Tibial nerve (tissue), 4 donors: ENCODE measurements around the gene CANT1. TPM values are rescaled to one million over a fixed set of nuclear protein-coding genes. Genes with fewer than 3 reads are reported as not detected.
"Not testable (repeated sequence)": the region's sequence is repeated elsewhere in the genome, so short reads cannot be mapped to it uniquely, and the experiment has no call there.

Source experiments
- DNase-seq, 2 donors: peaks; one replicate each; pipeline ENCODE4 v3.0.0-alpha.2; 2019; ENCODE audit warnings: low spot score in 2 of 2
- H3K27ac ChIP-seq, 4 donors: fragments of 200-600 bp; sonication (generic) in 3 of 4; one replicate each; pipeline ENCODE4 v1.5.1; 2017 to 2019; ENCODE audit warnings: mild to moderate bottlenecking in 1 of 4
- H3K27me3 ChIP-seq, 2 donors: fragments of 200-600 bp; sonication (generic) in 1 of 2; one replicate each; pipeline versions ENCODE4 v1.5.1 to v1.6.0; 2017 to 2019
- H3K36me3 ChIP-seq, 3 donors: fragments of 200-600 bp; sonication (generic); one replicate each; pipeline ENCODE4 v1.5.1; 2018 to 2019
- H3K4me1 ChIP-seq, 4 donors: fragments of 200-600 bp; sonication (generic) in 3 of 4; one replicate each; pipeline ENCODE4 v1.5.1; 2017 to 2019
- H3K4me3 ChIP-seq, 4 donors: fragments of 200-600 bp; sonication (generic) in 3 of 4; one replicate each; pipeline ENCODE4 v1.5.1; 2017 to 2019; ENCODE audit warnings: mild to moderate bottlenecking in 1 of 4, moderate library complexity in 1 of 4
- H3K9me3 ChIP-seq, 4 donors: fragments of 200-600 bp; sonication (generic) in 3 of 4; one replicate each; pipeline ENCODE4 v1.5.1; 2017 to 2019
- EP300 ChIP-seq, 2 donors: sonication (generic); formaldehyde crosslinking; IDR thresholded peaks; one replicate each; pipeline ENCODE4 v1.6.1; 2017; ENCODE audit warnings: antibody characterized with exemption in 2 of 2, mild to moderate bottlenecking in 1 of 2
- POLR2A ChIP-seq, 2 donors: fragments of 450-650 bp; IDR thresholded peaks; one replicate each; pipeline ENCODE4 v1.6.1; 2017; ENCODE audit warnings: antibody characterized with exemption in 2 of 2, mild to moderate bottlenecking in 2 of 2, moderate library complexity in 2 of 2
- WGBS, 2 donors: methylation state at CpG; one replicate each; pipeline ENCODE4 v1.1.5; 2018; 5-methylcytosine and 5-hydroxymethylcytosine counted together
- total RNA-seq, 4 donors: library from RNA; depleted of rRNA; stranded (reverse); fragments of >200 nt; gene quantifications; one replicate each; pipeline ENCODE4 v1.1.0, GENCODE V29; 2016
- TF ChIP-seq, protein P1 (sequence below), 5 experiments: fragments of 200-600 bp in 3 of 5; fragments of 450-650 bp in 2 of 5; sonication (generic) in 3 of 5; IDR thresholded peaks; one replicate each; pipeline ENCODE4 v1.5.1; 2016 to 2019; ENCODE audit warnings: antibody characterized with exemption in 5 of 5, mild to moderate bottlenecking in 3 of 5, moderate library complexity in 2 of 5

Gene CANT1
- total RNA-seq, 4 donors from 2014 or later: 21.0 to 27.3 (median 25.5) TPM

DNA sequence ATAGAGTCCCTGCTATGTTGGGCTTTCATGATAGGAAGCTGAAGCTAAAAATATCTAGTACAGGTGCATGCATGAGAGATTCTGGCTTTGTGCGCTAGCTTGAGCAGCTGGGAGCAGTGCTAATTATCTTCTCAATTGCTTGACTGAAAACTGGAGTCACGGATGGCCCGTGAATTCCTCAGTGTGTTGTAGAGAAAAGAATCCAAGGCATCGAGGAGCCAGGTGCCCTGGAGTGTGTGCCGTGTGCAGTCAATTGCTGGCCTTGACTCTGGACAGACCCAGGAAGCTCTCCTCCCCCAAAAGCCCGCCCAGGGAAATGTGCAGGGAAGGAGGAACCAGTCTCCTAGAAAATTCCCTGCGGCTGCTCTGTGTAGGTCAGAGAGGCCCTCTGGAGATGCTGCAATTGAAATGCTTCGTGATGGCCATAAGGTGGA, 44.1 kb downstream of the CANT1 start:
- Histone ChIP-seq H3K4me1 (peaks cover 0 to 19% (median 0%) of the 10 kb centered on the region in 4 donors), H3K4me3 (no peak overlapping the region), H3K9me3 (no peaks in the 10 kb centered on the region), H3K27me3 (no peaks in the 10 kb centered on the region), H3K27ac (no peak overlapping the region), H3K36me3 (peaks cover 0 to 29% (median 0%) of the 10 kb centered on the region in 3 donors)
- WGBS, 2 donors: 75 to 78% methylated on average over 8 of the region's 8 CpGs
- DNase-seq: no peak
- TF ChIP-seq EP300 (IDR thresholded peaks at IDR 0.05) (no peak), POLR2A (IDR thresholded peaks at IDR 0.05) (no peak)
- TF ChIP-seq, protein P1, sequence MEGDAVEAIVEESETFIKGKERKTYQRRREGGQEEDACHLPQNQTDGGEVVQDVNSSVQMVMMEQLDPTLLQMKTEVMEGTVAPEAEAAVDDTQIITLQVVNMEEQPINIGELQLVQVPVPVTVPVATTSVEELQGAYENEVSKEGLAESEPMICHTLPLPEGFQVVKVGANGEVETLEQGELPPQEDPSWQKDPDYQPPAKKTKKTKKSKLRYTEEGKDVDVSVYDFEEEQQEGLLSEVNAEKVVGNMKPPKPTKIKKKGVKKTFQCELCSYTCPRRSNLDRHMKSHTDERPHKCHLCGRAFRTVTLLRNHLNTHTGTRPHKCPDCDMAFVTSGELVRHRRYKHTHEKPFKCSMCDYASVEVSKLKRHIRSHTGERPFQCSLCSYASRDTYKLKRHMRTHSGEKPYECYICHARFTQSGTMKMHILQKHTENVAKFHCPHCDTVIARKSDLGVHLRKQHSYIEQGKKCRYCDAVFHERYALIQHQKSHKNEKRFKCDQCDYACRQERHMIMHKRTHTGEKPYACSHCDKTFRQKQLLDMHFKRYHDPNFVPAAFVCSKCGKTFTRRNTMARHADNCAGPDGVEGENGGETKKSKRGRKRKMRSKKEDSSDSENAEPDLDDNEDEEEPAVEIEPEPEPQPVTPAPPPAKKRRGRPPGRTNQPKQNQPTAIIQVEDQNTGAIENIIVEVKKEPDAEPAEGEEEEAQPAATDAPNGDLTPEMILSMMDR (IDR thresholded peaks at IDR 0.05): no peak

DNA sequence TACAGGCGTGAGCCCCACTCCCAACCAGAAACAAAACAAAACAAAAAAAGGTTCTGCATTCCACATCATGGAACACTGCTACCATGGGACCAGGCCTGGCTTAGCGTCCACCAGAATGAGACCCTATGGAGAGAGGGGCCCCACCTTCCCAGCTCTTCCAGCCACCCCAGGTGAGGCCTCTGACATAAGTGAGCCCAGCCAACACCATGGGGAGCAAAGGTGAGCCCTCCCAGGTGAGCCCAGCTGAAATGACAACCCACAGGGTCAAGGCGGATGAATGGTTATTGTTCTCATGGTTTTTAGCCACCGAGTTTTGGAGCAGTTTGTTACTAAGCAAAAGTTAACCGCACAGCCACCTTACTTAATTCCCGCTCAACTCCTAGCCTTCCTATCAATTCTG, 46.2 kb downstream of the CANT1 start:
- DNase-seq: no peak

DNA sequence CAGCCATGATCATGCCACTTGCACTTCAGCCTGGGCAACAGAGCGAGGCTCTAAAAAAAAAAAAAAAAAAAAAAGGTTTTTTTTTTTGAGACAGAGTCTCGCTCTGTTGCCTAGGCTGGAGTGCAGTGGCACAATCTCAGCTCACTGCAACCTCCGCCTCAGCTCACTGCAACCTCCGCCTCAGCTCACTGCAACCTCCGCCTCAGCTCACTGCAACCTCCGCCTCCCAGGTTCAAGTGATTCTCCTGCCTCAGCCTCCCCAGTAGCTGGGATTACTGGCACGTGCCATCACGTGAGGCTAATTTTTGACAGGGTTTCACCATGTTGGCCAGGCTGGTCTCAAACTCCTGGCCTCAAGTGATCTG, 46.6 kb downstream of the CANT1 start:
- H3K27ac ChIP-seq, H3K4me3 ChIP-seq, H3K36me3 ChIP-seq, H3K27me3 ChIP-seq, H3K9me3 ChIP-seq, DNase-seq: not testable (repeated sequence)
- H3K4me1 ChIP-seq: peaks cover 0 to 17% (median 0%) of the 10 kb centered on the region in 4 donors
- WGBS, 2 donors: 93 to 95% methylated on average over 8 of the region's 8 CpGs

More for the DNA sequence above, 46.2 kb downstream of the CANT1 start:
- no peak overlapping the region for H3K27ac ChIP-seq
- H3K4me1 ChIP-seq: peaks cover 0 to 17% (median 0%) of the 10 kb centered on the region in 4 donors
- H3K27me3 ChIP-seq: no peaks in the 10 kb centered on the region
- WGBS, 2 donors: 86 to 88% methylated on average over 6 of the region's 6 CpGs
- no peak overlapping the region for H3K4me3 ChIP-seq
- H3K9me3 ChIP-seq: no peaks in the 10 kb centered on the region
- TF ChIP-seq, protein P1 (IDR thresholded peaks at IDR 0.05): no peak
- TF ChIP-seq POLR2A (IDR thresholded peaks at IDR 0.05) (no peak), EP300 (IDR thresholded peaks at IDR 0.05) (no peak)
- peaks cover 0 to 8% (median 0%) of the 10 kb centered on the region in 3 donors for H3K36me3 ChIP-seq

DNA sequence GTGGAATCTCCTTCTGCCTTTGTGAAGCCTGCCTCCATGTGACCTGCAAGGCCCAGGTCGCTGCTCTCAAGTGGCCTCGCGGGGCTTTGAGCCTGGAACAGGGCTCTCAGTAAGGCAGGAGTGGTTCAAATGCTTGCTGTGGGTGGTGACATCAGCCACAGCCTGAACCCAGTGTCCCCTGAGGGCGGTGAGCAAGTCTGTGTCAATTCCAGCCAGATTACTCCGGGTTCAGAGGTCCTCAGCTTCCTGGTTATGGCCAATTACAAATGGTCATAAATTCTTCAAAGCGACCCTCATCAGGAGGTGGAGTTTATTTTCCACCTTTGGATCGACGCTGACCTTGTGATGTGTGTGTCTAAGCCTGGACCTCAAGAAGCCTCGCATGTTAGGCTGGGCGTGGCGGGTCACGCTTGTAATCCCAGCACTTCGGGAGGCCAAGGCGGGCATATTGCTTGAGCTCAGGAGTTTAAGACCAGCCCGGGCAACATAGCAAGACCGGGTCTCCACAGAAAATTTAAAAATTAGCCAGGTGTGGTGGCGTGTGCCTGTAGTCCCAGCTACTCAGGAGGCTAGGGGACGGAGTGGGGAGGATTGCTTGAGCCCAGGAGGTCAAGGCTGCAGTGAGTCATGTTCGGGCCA, 47.1 kb downstream of the CANT1 start:
- no peak for TF ChIP-seq POLR2A (IDR thresholded peaks at IDR 0.05)
- no peak for TF ChIP-seq EP300 (IDR thresholded peaks at IDR 0.05)
- TF ChIP-seq, protein P1 (IDR thresholded peaks at IDR 0.05): no peak
- no peak for DNase-seq
- Histone ChIP-seq H3K4me3 (no peak overlapping the region), H3K27ac (no peak overlapping the region), H3K36me3 (no peaks in the 10 kb centered on the region), H3K4me1 (peaks cover 0 to 17% (median 0%) of the 10 kb centered on the region in 4 donors), H3K27me3 (no peaks in the 10 kb centered on the region), H3K9me3 (no peaks in the 10 kb centered on the region)
- 71 to 74% methylated on average over 17 to 19 of the region's 19 CpGs for WGBS, 2 donors

DNA sequence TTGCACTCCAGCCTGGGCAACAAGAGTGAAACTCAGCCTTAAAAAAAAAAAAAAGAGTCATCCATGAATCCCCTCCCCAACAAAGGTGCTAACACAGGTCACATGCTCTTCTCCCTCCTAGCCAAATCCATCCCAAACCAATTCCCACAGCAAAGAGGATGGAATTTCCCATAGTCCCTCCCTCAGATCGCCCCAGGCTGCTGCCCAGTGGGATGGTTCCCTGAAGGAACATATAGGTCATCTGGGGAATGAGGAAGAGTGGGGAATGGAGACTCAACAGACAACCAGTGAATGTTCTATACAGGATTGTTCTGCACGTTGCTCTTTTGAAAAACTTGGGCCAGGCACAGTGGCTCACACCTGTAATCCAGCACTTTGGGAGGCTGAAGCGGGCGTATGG, 48.0 kb downstream of the CANT1 start:
- Histone ChIP-seq H3K4me3 (no peak overlapping the region), H3K4me1 (peaks cover 0 to 9% (median 0%) of the 10 kb centered on the region in 4 donors), H3K27me3 (no peaks in the 10 kb centered on the region), H3K27ac (peak overlapping the region in 1 of 4 donors; percentile 28), H3K9me3 (no peaks in the 10 kb centered on the region), H3K36me3 (no peaks in the 10 kb centered on the region)
- 76 to 88% methylated on average over 4 of the region's 4 CpGs for WGBS, 2 donors
- no peak for DNase-seq
- no peak for TF ChIP-seq EP300 (IDR thresholded peaks at IDR 0.05)
- TF ChIP-seq, protein P1 (IDR thresholded peaks at IDR 0.05): no peak
- no peak for TF ChIP-seq POLR2A (IDR thresholded peaks at IDR 0.05)
